GM12801 (cell line): Measurements from ENCODE around the gene MILR1.

Source experiments
- TF ChIP-seq, protein P1 (sequence below): IDR thresholded peaks from one replicate; pipeline ENCODE4 v1.5.1; 2011; ENCODE audit warnings: control low read depth; ENCODE audit not compliant: insufficient read length; ENCODE audit errors: extremely low read depth

MILR1 gene

DNA sequence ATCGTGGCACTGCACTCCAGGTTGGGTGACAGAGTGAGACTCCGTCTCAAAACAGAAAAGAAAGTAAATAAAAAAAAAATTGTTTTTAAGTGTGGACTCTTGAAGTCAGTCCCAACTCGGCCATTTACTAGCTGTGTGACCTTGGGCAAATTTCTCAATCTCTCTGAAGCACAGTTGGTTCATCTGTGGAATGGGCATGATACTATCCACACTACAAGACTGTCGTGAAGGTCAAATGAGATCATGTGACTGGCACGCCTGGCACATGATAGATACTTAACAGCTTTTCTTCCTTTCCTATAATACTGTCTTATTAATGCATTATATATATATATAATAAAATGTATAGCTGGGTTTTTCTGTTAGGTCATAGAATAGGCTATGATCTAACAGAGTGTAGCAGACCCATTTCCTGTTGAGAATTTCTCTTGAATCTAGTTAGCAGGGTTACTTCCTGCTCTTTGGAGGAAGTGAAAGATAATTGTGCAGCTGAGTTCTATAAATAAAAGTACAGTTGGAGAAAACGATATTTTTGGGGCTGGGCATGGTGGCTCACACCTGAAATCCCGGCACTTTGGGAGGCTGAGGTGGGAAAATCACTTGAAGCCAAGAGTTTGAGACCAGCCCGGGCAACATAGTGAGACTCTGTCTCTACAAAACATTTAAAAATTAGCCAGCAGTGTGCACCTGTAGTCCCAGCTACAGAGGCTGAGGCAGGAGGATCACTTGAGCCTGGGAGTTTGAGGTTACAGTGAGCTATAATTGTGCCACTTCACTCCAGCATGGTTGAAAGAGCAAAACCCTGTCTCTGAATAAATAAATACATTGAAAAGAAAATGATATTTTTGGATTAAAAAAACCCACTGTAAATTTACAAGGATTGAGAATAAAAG, 7.3 kb downstream of the MILR1 start:
- TF ChIP-seq, protein P1, sequence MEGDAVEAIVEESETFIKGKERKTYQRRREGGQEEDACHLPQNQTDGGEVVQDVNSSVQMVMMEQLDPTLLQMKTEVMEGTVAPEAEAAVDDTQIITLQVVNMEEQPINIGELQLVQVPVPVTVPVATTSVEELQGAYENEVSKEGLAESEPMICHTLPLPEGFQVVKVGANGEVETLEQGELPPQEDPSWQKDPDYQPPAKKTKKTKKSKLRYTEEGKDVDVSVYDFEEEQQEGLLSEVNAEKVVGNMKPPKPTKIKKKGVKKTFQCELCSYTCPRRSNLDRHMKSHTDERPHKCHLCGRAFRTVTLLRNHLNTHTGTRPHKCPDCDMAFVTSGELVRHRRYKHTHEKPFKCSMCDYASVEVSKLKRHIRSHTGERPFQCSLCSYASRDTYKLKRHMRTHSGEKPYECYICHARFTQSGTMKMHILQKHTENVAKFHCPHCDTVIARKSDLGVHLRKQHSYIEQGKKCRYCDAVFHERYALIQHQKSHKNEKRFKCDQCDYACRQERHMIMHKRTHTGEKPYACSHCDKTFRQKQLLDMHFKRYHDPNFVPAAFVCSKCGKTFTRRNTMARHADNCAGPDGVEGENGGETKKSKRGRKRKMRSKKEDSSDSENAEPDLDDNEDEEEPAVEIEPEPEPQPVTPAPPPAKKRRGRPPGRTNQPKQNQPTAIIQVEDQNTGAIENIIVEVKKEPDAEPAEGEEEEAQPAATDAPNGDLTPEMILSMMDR = no peak

DNA sequence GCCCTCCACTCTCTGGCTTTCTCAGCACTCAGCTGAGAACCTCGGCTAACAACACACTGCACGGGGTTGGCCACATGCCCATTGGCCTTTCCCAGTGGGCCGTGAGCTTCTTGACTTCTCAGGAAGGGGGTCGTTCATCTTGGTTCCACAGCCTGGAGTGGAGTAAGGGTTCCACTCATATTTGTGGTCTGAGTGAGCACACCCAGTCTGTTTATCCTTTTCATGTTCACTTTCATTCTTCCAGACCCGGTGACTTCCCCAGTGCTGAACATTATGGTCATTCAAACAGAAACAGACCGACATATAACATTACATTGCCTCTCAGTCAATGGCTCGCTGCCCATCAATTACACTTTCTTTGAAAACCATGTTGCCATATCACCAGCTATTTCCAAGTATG, 8.2 kb downstream of the MILR1 start:
- TF ChIP-seq, protein P1 = no peak

DNA sequence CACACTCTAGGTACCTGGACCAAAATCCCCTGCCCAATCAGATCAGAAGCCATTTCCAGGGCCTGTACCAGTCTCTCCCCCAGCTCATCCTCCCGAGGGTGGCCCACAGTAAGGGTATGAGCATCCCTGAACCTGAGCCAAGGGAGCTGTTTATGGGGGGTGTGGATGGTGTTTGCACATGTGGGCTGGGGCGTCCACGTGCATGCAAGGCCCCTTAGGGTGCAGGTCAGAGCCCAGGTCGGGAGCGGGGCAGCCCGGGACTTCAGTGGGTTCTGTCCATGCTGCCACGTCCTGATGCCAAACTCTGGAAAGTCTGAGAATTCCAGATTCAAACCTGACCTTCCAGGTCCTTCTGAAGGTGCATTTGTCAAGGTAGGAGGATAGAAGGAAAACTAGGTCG, 9.8 kb downstream of the MILR1 start:
- TF ChIP-seq, protein P1 = no peak

DNA sequence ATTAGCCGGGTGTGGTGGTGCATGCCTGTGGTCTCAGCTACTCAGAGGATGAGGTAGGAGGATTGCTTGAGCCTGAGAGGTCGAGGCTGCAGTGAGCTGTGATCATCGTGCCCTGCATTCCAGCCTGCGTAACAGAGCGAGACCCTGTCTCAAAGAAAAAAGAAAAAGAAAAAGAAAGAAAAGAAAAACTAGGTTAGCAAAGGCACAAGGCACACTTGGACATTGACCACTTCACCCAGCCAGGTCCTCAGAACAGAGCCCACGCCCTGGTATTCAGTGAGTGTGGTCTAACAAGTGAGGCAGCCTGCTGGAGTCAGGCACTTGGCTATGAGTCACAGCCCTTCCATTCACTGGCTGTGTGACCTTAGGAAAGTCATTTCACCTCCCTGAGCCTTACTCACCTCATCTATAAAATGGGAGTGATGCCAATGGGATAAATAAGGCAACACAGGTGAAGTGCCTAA, 10.4 kb downstream of the MILR1 start:
- TF ChIP-seq, protein P1 = no peak

DNA sequence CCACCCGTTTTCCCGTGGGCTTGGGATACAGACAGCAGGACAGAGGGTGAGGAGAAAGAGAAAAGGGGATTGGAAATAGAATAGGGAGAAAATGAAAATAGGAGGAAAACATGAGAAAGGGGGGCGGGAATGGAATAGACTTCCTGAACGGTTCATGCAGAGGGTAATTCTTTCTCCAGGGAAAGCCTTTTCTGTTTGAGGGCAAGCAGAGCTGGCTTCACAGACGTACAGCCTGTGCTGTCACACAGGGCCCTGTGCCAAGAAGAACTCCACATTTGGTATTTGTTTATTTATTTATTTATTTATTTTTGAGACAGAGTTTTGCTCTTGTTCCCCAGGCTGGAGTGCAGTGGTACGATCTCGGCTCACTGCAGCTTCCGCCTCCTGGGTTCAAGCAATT, 12.0 kb downstream of the MILR1 start:
- TF ChIP-seq, protein P1 = no peak

DNA sequence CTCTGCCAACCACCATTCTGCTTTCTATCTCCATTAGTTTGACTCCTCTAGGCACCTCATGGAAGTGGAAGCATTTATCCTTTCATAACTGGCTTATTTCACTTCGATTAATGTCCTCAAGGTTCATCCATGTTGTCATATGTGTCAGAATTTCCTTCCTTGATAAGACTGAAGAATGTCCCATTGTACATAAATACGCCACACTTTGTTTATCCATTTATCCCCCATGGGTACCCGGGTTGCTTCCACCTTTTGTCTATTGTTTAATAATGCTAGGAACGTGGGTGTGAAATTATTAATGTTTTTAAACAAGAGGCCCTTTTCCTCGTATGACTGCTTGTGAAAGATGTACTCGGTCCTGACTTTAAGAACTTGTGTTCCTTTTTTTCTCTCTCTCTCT, 12.9 kb downstream of the MILR1 start:
- TF ChIP-seq, protein P1 = no peak

DNA sequence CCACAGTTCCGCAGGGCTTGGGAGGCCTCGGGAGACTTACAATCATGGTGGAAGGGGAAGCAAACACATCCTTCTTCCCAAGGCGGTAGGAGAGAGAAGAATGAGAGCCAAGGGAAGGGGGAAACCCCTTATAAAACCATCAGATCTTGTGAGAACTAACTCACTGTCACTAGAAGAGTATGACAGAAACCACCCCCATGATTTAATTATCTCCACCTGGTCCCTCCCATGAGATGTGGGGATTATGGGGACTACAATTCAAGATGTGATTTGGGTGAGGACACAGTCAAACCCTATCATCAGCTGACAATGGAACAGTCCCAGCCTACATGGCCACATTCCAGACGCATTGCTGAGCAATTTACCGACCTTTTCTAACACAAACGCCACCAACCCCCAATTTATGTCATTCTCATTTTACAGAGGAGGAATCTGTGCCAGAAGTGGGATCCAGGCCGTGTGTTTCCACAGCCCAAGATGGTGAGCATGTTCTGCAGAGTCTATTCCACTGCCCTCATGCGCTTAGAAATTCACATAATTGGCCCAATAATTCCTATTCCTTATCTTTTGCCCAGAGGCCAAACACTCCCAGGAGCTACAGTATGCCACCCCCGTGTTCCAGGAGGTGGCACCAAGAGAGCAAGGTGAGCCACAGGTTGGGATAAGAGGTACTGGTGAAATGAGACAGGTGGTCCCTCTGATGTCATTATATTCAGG, 17.3 kb downstream of the MILR1 start:
- TF ChIP-seq, protein P1 = no peak
